Measurements from ENCODE around the gene TTC23.

GRCh38 chr15:99182791-99183190, 66.6 kb downstream of the TTC23 start:
- TF ChIP-seq CTCF (IDR thresholded peaks at IDR 0.05 in 2 of 3, conservative IDR thresholded peaks at IDR 0.05 in 1 of 3; ENCODE audit: insufficient read depth in 2 of 3, low read depth in 1 of 3, low read length in 3 of 3) = no peak
- no peak for TF ChIP-seq TAF15 (IDR thresholded peaks at IDR 0.05; ENCODE audit: low read depth, low read length)
- no peak for TF ChIP-seq FOXO4 (CRISPR knock-in tag; IDR thresholded peaks at IDR 0.05)
- no peak for TF ChIP-seq HNRNPH1 (optimal IDR thresholded peaks at IDR 0.05; ENCODE audit: low read depth, low read length)
- TF ChIP-seq ATF3 (IDR thresholded peaks at IDR 0.05) = no peak
- TF ChIP-seq ATF3 (CRISPR knock-in tag; conservative IDR thresholded peaks at IDR 0.05) = no peak
- no peak for TF ChIP-seq THAP12 (CRISPR knock-in tag; IDR thresholded peaks at IDR 0.05)
- no peak for TF ChIP-seq POLR2A (conservative IDR thresholded peaks at IDR 0.05)
- no peak for TF ChIP-seq TSHZ1 (CRISPR knock-in tag; IDR thresholded peaks at IDR 0.05)
- TF ChIP-seq ZNF347 (CRISPR knock-in tag; IDR thresholded peaks at IDR 0.05; ENCODE audit: low read depth) = no peak
- TF ChIP-seq U2AF2 (optimal IDR thresholded peaks at IDR 0.05; ENCODE audit: low read depth, low read length) = no peak
- TF ChIP-seq YY1 (IDR thresholded peaks at IDR 0.05; ENCODE audit: borderline replicate concordance in 1 of 3, control insufficient read depth in 1 of 3, extremely low read depth in 1 of 3, insufficient read depth in 3 of 3, insufficient read length in 1 of 3, insufficient replicate concordance in 2 of 3, low read depth in 1 of 3, low read length in 2 of 3) = no peak
- TF ChIP-seq BRF1 (IDR thresholded peaks at IDR 0.05; ENCODE audit: borderline replicate concordance, extremely low read depth, insufficient read length) = no peak
- no peak for TF ChIP-seq BCLAF1 (IDR thresholded peaks at IDR 0.05; ENCODE audit: borderline replicate concordance in 1 of 2, control insufficient read depth in 1 of 2, low read depth in 2 of 2, low read length in 1 of 2)

Measured in K562 (cell line).